ENCODE data around the gene POLR2M. TPM values are rescaled to one million over a fixed set of nuclear protein-coding genes. Genes with fewer than 3 reads are reported as not detected.
A peak's percentile ranks its signal among the peaks of the same experiment; 100 is the strongest.

The POLR2M gene
- total RNA-seq, 2 experiments from 2014 or later = 72.5 to 85.0 TPM

DNA sequence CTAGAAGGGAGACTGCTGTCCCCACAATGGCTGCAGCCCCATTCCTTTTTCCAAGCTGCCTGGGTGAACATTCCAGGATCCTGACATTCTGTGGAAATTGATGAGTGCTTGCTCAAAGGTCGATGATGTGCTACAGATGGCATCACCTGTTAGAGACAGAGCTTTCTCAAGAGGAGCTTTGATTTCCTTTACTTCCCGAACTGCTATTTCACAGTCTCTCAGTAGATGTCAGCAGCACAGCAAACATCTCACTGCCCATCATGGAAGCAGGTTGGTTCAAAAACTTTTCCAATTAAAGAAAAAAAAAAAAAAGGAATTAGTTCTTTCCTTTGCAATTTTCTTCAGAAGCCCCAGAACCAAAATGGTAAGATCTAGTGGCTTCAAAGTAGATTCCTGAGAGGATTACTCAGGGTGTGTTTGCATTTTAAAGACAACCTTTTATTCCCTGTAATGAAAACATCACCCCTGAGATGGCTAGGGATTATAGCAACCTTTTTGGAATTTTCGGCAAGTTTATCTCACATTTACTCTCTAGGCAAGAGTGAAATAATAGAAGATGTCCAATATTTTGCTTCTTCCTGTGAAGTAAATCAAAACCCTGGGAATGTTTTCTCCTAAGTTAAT lies 44.8 kb downstream of the POLR2M start:
- Mint-ChIP-seq H3K9me3 (no peaks in the 10 kb centered on the region), H3K27me3 (no peaks in the 10 kb centered on the region), H3K36me3 (ENCODE audit: low read depth) (no peaks in the 10 kb centered on the region), H3K4me1 (ENCODE audit: low read depth) (no peaks in the 10 kb centered on the region), H3K27ac (no peak overlapping the region), H3K4me3 (no peak overlapping the region)
- intact Hi-C loops (cut with micrococcal nuclease) = loop anchor here (2.0 kb wide), 1 partner anchor 110 kb away; no protein-coding TSS in a partner anchor
- ChIA-PET CTCF (interaction anchor here (0.6 to 3.4 kb wide), 12 partner anchors 9 to 320 kb away, joined by 3 to 50 read pairs (median 4); no protein-coding TSS in a partner anchor), POLR2A (no interaction called here)
- DNase-seq = no peak
- TF ChIP-seq, protein P1, sequence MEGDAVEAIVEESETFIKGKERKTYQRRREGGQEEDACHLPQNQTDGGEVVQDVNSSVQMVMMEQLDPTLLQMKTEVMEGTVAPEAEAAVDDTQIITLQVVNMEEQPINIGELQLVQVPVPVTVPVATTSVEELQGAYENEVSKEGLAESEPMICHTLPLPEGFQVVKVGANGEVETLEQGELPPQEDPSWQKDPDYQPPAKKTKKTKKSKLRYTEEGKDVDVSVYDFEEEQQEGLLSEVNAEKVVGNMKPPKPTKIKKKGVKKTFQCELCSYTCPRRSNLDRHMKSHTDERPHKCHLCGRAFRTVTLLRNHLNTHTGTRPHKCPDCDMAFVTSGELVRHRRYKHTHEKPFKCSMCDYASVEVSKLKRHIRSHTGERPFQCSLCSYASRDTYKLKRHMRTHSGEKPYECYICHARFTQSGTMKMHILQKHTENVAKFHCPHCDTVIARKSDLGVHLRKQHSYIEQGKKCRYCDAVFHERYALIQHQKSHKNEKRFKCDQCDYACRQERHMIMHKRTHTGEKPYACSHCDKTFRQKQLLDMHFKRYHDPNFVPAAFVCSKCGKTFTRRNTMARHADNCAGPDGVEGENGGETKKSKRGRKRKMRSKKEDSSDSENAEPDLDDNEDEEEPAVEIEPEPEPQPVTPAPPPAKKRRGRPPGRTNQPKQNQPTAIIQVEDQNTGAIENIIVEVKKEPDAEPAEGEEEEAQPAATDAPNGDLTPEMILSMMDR (IDR thresholded peaks at IDR 0.05) = peak; percentile 17
- no peak for ATAC-seq

DNA sequence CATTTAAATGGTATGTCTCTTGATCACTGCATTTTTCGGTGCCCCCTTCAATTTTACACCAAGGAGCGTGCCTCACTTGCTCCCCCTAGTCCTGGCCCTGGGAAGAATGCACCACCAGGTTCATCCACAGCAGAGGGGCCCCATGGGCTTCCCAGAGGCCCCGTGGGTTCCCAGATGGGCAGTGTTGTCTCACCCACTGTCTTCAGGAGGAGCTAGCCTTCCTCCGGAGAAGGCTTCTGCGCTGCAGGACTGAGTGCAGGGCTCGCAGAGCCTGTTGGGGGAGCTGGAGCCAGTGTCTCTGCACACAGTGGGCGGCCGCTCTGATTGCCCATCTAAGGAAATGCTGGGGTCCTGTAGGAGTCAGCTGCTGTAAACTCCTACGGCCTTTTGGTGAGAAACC lies 45.9 kb downstream of the POLR2M start:
- H3K9me3 Mint-ChIP-seq = no peaks in the 10 kb centered on the region
- H3K27me3 Mint-ChIP-seq = no peaks in the 10 kb centered on the region
- POLR2A ChIA-PET = no interaction called here
- TF ChIP-seq, protein P1 (IDR thresholded peaks at IDR 0.05) = no peak
- intact Hi-C loops (cut with micrococcal nuclease) = no loop called here
- H3K27ac Mint-ChIP-seq = no peak overlapping the region
- no peaks in the 10 kb centered on the region for H3K36me3 Mint-ChIP-seq (ENCODE audit: low read depth)
- ATAC-seq = no peak
- H3K4me3 Mint-ChIP-seq = no peak overlapping the region
- CTCF ChIA-PET = interaction anchor here (0.7 to 3.4 kb wide), 3 partner anchors 20 to 290 kb away, joined by 3 to 50 read pairs (median 15); no protein-coding TSS in a partner anchor
- DNase-seq = no peak
- H3K4me1 Mint-ChIP-seq (ENCODE audit: low read depth) = no peaks in the 10 kb centered on the region

DNA sequence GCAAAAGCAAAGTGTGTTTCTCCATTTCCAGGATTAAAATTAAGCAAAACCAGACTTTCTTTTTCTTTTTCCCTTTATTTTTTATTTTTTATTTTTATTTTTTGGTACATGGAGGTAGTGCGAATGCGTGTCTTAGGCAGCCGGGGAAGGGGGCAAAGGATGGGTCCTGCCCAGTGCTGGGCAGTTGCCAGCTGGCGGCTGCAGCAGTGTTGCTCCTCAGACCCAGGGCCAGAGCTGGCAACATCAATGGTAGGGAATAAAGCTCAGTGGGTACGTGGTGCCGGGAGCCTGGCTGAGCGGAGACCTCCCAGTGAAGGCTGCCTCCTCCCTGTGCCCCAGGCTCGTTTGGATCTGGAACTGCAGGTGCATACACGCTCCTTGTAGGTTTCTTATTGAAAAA lies 46.3 kb downstream of the POLR2M start:
- Mint-ChIP-seq H3K4me1 (ENCODE audit: low read depth) (no peaks in the 10 kb centered on the region), H3K36me3 (ENCODE audit: low read depth) (no peaks in the 10 kb centered on the region)
- CTCF ChIA-PET = interaction anchor here (0.7 to 3.4 kb wide), 2 partner anchors 108 to 291 kb away, joined by 3 to 50 read pairs; no protein-coding TSS in a partner anchor

DNA sequence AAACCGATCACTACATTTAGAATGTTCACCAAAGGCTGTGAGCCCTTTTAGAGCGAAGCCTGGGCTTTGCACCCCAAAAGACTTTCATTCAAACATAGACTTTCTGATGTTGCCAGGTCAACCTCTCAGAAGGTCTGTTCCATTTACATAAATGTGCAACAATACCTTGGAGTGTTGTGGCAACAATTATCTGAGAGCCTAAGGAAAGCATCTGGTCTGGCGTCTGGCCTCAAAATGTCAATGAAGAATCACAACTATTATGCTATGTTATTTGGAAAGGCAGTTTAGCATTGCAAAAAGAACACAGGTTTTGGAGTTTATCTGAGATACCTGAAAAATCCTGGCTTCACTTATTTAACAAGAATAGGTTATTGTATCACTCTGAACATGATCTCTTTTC lies 50.0 kb downstream of the POLR2M start:
- TF ChIP-seq, protein P1 (IDR thresholded peaks at IDR 0.05) = no peak
- POLR2A ChIA-PET = interaction anchor here (1.1 kb wide), 1 partner anchor 73 kb away, joined by 3 read pairs; no protein-coding TSS in a partner anchor
- H3K27ac Mint-ChIP-seq = no peak overlapping the region
- H3K27me3 Mint-ChIP-seq = no peaks in the 10 kb centered on the region
- H3K4me1 Mint-ChIP-seq (ENCODE audit: low read depth) = no peaks in the 10 kb centered on the region
- DNase-seq (no peak), ATAC-seq (no peak)
- no peaks in the 10 kb centered on the region for H3K36me3 Mint-ChIP-seq (ENCODE audit: low read depth)
- CTCF ChIA-PET = no interaction called here
- H3K9me3 Mint-ChIP-seq = no peaks in the 10 kb centered on the region
- intact Hi-C loops (cut with micrococcal nuclease) = no loop called here
- H3K4me3 Mint-ChIP-seq = no peak overlapping the region

More for the DNA sequence above, 46.3 kb downstream of the POLR2M start:
- H3K27ac Mint-ChIP-seq = no peak overlapping the region
- intact Hi-C loops (cut with micrococcal nuclease) = no loop called here
- no peak overlapping the region for H3K4me3 Mint-ChIP-seq
- ATAC-seq = no peak
- no peaks in the 10 kb centered on the region for H3K27me3 Mint-ChIP-seq
- TF ChIP-seq, protein P1 (IDR thresholded peaks at IDR 0.05) = no peak
- no peaks in the 10 kb centered on the region for H3K9me3 Mint-ChIP-seq
- POLR2A ChIA-PET = no interaction called here
- no peak for DNase-seq

DNA sequence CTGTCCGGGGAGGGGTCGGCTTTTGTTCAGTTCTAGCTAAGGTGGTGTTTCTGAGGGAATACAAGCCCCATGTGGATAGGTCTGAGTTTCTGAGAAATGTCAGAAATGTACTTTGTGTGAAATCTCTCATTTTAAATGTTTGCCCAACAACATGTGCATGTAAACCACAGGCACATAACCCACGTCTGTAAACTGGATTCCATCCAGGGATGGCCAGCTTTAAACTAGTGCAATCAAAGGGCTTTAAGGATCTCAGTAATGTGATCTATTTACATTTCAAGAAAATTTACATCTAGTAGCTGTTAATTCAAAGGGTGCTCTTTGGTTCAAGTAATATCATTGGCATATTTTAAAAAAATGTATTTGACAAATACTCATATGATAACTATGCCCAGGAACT lies 52.0 kb downstream of the POLR2M start:
- H3K9me3 Mint-ChIP-seq = no peaks in the 10 kb centered on the region
- no peaks in the 10 kb centered on the region for H3K4me1 Mint-ChIP-seq (ENCODE audit: low read depth)
- DNase-seq = no peak

More for the DNA sequence above, 52.0 kb downstream of the POLR2M start:
- no peaks in the 10 kb centered on the region for H3K27me3 Mint-ChIP-seq
- no peak for ATAC-seq
- POLR2A ChIA-PET = no interaction called here
- CTCF ChIA-PET = interaction anchor here (0.6 to 1.3 kb wide), 4 partner anchors 23 to 198 kb away, joined by 3 to 4 read pairs (median 3); no protein-coding TSS in a partner anchor
- TF ChIP-seq, protein P1 (IDR thresholded peaks at IDR 0.05) = no peak
- no peaks in the 10 kb centered on the region for H3K36me3 Mint-ChIP-seq (ENCODE audit: low read depth)
- intact Hi-C loops (cut with micrococcal nuclease) = no loop called here
- H3K4me3 Mint-ChIP-seq = no peak overlapping the region
- H3K27ac Mint-ChIP-seq = no peak overlapping the region

All from activated CD8-positive, alpha-beta T cell treated with anti-CD3 and anti-CD28 coated beads for 36 hours (primary cell).